Activated T-cell treated with anti-CD3 and anti-CD28 coated beads, Interleukin-2, amount 50 U/mL, for 1 hour (primary cell): ENCODE results near the gene CREB5.

Source experiments
- DNase-seq: peaks from one replicate; pipeline ENCODE4 v3.0.0-alpha.2; 2020

Gene CREB5

GRCh38 chr7:28873365-28873764 lies 461.0 kb downstream of the CREB5 start:
- DNase-seq, result no peak

DNA sequence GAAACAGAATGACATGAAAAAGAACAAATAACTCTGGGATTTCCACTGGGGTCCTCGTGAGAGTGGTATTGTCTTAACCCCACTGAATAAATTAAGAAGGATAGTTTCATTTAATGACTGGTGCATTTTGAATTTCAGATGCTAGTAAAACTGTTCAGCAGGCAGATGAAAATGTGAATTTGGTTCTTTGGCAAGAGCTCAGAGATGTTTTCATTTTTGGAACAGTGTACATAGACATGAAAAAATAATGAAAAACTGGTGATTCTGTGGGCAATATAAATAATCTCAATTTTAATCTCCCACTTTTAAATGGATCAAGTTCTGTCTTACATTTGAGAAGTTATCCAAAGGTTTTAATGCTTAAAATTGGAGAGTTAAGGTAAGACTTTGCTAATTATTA lies 461.7 kb downstream of the CREB5 start:
- DNase-seq, result no peak
